PFSK-1 (cell line): ENCODE data around the gene PHRF1.

Experiments used
- FOXP2 ChIP-seq: optimal IDR thresholded peaks from 2 replicates; pipeline ENCODE3; 2011; ENCODE audit warnings: borderline replicate concordance, control low read depth, inconsistent platforms; ENCODE audit not compliant: insufficient read depth; ENCODE audit errors: extremely low read length, extremely low read depth
- POLR2AphosphoS5 ChIP-seq: IDR thresholded peaks from 2 replicates; pipeline ENCODE4 v1.6.1; 2012; ENCODE audit warnings: low read depth, mild to moderate bottlenecking, control low read depth, low read length, moderate library complexity
- SIN3A ChIP-seq: IDR thresholded peaks from 2 replicates; pipeline ENCODE4 v1.6.1; 2012; ENCODE audit warnings: mild to moderate bottlenecking, low read length, moderate library complexity, borderline replicate concordance; ENCODE audit not compliant: insufficient read depth
- TAF1 ChIP-seq: IDR thresholded peaks from 2 replicates; pipeline ENCODE4 v1.6.1; 2012; ENCODE audit warnings: low read length, control low read depth, borderline replicate concordance; ENCODE audit not compliant: insufficient read depth
- TF ChIP-seq, protein P1 (sequence below), 2 experiments: IDR thresholded peaks; 2 replicates each; pipeline versions ENCODE4 v1.6.1 to v1.8.0; 2011 to 2012; ENCODE audit warnings: low read depth in 2 of 2, low read length in 2 of 2, control low read depth in 1 of 2, inconsistent platforms in 1 of 2, mild to moderate bottlenecking in 1 of 2, moderate library complexity in 1 of 2; ENCODE audit not compliant: insufficient read depth in 1 of 2

Gene PHRF1

DNA sequence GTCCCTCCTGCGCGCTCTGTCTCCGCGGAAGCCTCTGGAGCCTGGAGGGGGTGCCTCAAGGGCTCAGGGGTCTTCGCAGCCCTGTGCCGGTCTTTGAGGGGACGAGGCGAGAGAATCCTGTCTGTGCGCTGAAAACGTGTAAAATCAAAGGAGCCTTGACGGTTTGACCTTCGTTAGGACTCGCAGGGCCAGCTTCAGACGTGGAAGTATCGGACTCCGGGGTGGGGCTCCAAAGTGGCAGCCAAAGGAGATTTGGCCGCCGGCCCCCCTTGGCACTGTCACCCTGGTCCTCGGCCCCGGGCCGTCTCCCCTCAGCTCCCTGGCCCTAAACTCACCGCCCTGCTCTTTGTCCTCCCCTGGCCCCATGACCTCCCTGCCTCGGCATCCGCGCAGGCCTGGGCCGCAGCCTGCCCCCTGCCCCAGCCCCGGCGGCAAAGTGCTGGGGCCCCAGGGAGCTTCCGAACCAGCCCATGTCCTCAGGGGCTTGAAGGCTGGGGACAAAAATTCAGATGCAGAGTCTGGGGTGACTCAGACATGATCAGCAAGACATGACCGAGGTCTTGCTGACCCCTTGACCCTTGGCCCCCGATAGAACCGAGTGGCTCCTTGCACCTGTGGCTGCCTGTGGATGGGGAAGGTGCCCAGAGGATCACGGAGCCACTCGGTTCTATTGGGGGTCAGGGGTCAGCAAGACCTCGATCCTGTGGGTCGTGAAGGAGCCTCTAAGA lies 6.9 kb upstream of the PHRF1 start:
- TF ChIP-seq FOXP2 (no peak), SIN3A (no peak)
- TF ChIP-seq, protein P1, sequence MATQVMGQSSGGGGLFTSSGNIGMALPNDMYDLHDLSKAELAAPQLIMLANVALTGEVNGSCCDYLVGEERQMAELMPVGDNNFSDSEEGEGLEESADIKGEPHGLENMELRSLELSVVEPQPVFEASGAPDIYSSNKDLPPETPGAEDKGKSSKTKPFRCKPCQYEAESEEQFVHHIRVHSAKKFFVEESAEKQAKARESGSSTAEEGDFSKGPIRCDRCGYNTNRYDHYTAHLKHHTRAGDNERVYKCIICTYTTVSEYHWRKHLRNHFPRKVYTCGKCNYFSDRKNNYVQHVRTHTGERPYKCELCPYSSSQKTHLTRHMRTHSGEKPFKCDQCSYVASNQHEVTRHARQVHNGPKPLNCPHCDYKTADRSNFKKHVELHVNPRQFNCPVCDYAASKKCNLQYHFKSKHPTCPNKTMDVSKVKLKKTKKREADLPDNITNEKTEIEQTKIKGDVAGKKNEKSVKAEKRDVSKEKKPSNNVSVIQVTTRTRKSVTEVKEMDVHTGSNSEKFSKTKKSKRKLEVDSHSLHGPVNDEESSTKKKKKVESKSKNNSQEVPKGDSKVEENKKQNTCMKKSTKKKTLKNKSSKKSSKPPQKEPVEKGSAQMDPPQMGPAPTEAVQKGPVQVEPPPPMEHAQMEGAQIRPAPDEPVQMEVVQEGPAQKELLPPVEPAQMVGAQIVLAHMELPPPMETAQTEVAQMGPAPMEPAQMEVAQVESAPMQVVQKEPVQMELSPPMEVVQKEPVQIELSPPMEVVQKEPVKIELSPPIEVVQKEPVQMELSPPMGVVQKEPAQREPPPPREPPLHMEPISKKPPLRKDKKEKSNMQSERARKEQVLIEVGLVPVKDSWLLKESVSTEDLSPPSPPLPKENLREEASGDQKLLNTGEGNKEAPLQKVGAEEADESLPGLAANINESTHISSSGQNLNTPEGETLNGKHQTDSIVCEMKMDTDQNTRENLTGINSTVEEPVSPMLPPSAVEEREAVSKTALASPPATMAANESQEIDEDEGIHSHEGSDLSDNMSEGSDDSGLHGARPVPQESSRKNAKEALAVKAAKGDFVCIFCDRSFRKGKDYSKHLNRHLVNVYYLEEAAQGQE (IDR thresholded peaks at IDR 0.05; ENCODE audit: insufficient read depth in 1 of 2, low read depth in 2 of 2, low read length in 2 of 2): no peak

DNA sequence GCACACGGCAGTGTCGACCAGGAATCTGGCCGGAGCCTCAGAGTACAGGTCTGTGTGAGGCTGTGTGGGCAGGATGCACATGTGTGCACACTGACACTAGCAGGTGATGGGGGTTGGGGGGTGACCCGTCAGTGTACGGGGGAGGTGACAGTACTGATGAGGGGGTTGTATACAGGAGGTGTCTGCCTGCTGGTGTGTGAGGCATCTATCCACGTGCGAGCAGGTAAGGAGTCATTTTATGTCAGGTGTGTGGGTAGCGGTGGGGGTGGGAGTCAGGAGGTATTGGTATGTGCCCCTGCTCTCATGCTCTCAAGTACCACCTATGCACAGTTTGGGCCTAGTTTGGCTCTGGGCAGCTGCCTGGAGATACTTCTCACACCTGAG lies 4.5 kb upstream of the PHRF1 start:
- TF ChIP-seq TAF1 (no peak), SIN3A (no peak), POLR2AphosphoS5 (no peak), FOXP2 (no peak)
- TF ChIP-seq, protein P1 (IDR thresholded peaks at IDR 0.05; ENCODE audit: insufficient read depth in 1 of 2, low read depth in 2 of 2, low read length in 2 of 2): no peak

DNA sequence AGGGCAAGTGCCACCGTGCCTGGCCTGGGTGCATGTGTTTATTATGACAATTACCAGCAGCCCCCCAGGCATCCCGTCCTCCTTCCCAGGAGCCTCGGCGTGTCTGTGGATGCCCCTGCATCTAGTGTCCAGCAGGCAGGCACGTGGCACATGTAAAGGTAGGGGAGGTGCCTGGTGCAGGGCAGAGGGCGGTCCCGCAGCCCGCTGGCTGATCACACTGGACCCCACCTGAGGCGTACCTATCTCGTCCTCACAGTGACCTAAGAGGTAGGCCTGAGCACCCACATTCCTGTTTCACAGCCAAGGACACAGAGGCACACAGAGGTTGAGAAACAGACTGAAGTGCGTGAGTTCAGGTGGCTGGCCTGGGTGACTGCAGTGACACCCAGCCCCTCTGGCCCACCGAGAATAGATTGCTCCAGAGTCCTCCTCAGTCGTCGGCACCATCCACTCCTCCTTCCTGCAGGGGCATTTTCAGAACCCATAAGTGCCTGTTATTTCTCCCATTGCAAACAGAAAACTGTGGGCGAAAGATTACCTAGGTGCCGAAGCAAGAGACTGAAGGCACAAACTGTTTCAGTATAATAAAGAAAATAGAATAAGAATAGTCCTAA lies 3.0 kb upstream of the PHRF1 start:
- TF ChIP-seq TAF1 (no peak), FOXP2 (no peak), POLR2AphosphoS5 (no peak), SIN3A (no peak)
- TF ChIP-seq, protein P1 (IDR thresholded peaks at IDR 0.05; ENCODE audit: insufficient read depth in 1 of 2, low read depth in 2 of 2, low read length in 2 of 2): no peak

DNA sequence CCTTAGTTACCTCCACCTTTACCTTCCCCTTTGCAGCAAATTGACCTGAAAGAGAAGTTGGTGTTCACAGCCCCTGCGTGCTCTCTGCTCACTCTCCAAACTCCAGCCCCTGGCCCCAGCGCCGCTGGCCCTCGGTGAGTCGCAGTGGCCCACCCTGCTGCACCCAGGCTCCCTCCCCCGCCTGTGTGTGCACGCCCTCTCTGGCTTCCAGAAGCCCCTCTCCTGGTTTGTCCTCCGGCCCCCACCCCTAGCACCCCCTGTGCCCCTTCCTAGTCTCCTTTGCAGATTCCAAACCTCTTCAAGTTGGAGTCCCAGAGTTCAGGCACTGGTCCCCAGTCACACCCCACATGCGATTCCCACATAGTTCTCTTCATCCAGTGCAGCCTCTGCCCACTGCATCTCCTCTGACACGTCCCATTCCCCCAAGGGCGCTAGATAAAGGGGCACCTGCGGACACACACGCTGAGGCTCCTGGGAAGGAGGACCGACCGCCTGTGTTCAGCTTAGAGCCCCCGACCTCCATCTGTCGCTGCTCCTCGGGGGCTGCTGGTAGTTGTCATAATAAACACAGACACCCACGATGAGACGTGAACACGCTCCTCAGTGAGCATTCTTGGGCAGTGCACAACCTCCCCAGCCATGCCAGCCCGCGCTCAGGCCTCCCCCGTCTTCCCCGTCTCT lies 1.5 kb upstream of the PHRF1 start:
- TF ChIP-seq, protein P1 (IDR thresholded peaks at IDR 0.05; ENCODE audit: insufficient read depth in 1 of 2, low read depth in 2 of 2, low read length in 2 of 2): no peak
- TF ChIP-seq SIN3A: no peak
